HEK293 (cell line): Measurements from ENCODE around the gene ASCL5.
A peak's percentile ranks its signal among the peaks of the same experiment; 100 is the strongest.

Experiments used
- CTCF ChIA-PET: fragments of 350-600 bp; formaldehyde crosslinking; extraction: SDS; loops from one replicate; lab custom pipeline; 2021; ENCODE audit warnings: antibody characterized with exemption; lab: Yijun Ruan, JAX
- POLR2A ChIA-PET: fragments of 300-600 bp; formaldehyde crosslinking; extraction: SDS; loops from one replicate; lab custom pipeline; 2020; ENCODE audit warnings: antibody characterized with exemption, inconsistent platforms; lab: Yijun Ruan, JAX
- H3K27ac ChIP-seq: fragments of 200-500 bp; sonication (Bioruptor generic); 2 replicates; pipeline ENCODE4 v1.5.1; 2014; ENCODE audit warnings: low read depth, low read length, control low read depth, inconsistent platforms; ENCODE audit errors: extremely low read depth
- H3K36me3 ChIP-seq, 2 experiments: fragments of 200-500 bp in 1 of 2; sonication (Bioruptor generic) in 1 of 2; 1 replicate in 1 of 2; 2 replicates in 1 of 2; pipeline ENCODE4 v1.5.1; 2014 to 2017; ENCODE audit warnings: inconsistent platforms in 2 of 2, low read length in 2 of 2; ENCODE audit not compliant: control insufficient read depth in 2 of 2, insufficient read depth in 1 of 2
- H3K4me1 ChIP-seq: fragments of 200-500 bp; sonication (Bioruptor generic); 2 replicates; pipeline ENCODE4 v1.5.1; 2014; ENCODE audit warnings: mild to moderate bottlenecking, low read length, inconsistent platforms; ENCODE audit not compliant: control insufficient read depth, insufficient read depth
- H3K4me3 ChIP-seq: 2 replicates; pipeline ENCODE4 v1.5.1; 2011; ENCODE audit warnings: low read depth, mild to moderate bottlenecking, control low read depth, low read length, moderate library complexity
- H3K9me3 ChIP-seq: fragments of 200-500 bp; sonication (Bioruptor generic); 2 replicates; pipeline ENCODE4 v1.5.1; 2014; ENCODE audit warnings: low read depth, low read length, inconsistent platforms; ENCODE audit not compliant: control insufficient read depth, insufficient read depth
- BCL6B ChIP-seq: fragments of 450-650 bp; formaldehyde crosslinking; IDR thresholded peaks from 2 replicates; pipeline ENCODE4 v1.5.1; 2017; ENCODE audit warnings: missing biosample characterization, missing genetic modification characterization
- EGR2 ChIP-seq: fragments of 450-650 bp; formaldehyde crosslinking; IDR thresholded peaks from 2 replicates; pipeline ENCODE4 v1.5.1; 2016; ENCODE audit warnings: low read depth, missing biosample characterization, missing genetic modification characterization
- FEZF1 ChIP-seq: fragments of 450-650 bp; formaldehyde crosslinking; IDR thresholded peaks from 2 replicates; pipeline ENCODE4 v1.5.1; 2016; ENCODE audit warnings: missing biosample characterization, missing genetic modification characterization
- KLF17 ChIP-seq: fragments of 450-650 bp; formaldehyde crosslinking; IDR thresholded peaks from 2 replicates; pipeline ENCODE4 v1.5.1; 2016; ENCODE audit warnings: missing biosample characterization, missing genetic modification characterization
- PATZ1 ChIP-seq: fragments of 450-650 bp; formaldehyde crosslinking; IDR thresholded peaks from 2 replicates; pipeline ENCODE4 v1.5.1; 2016; ENCODE audit warnings: missing biosample characterization, missing genetic modification characterization
- SP2 ChIP-seq: fragments of 450-650 bp; formaldehyde crosslinking; IDR thresholded peaks from 2 replicates; pipeline ENCODE4 v1.5.1; 2016; ENCODE audit warnings: missing biosample characterization, missing genetic modification characterization
- SP3 ChIP-seq: fragments of 450-650 bp; formaldehyde crosslinking; IDR thresholded peaks from 2 replicates; pipeline ENCODE4 v1.5.1; 2016; ENCODE audit warnings: missing biosample characterization, missing genetic modification characterization
- SP7 ChIP-seq: fragments of 450-650 bp; formaldehyde crosslinking; IDR thresholded peaks from 2 replicates; pipeline ENCODE4 v1.5.1; 2016; ENCODE audit warnings: missing biosample characterization, missing genetic modification characterization
- WT1 ChIP-seq: fragments of 450-650 bp; formaldehyde crosslinking; IDR thresholded peaks from 2 replicates; pipeline ENCODE4 v1.5.1; 2016; ENCODE audit warnings: missing biosample characterization, missing genetic modification characterization
- ZBTB44 ChIP-seq: fragments of 450-650 bp; IDR thresholded peaks from 2 replicates; pipeline ENCODE4 v1.5.1; 2018; ENCODE audit warnings: missing biosample characterization, mild to moderate bottlenecking, missing genetic modification characterization
- ZBTB48 ChIP-seq: fragments of 450-650 bp; formaldehyde crosslinking; IDR thresholded peaks from 2 replicates; pipeline ENCODE4 v1.5.1; 2016; ENCODE audit warnings: missing biosample characterization, missing genetic modification characterization
- ZIC2 ChIP-seq: fragments of 450-650 bp; formaldehyde crosslinking; IDR thresholded peaks from 2 replicates; pipeline ENCODE4 v1.5.1; 2016; ENCODE audit warnings: missing biosample characterization, missing genetic modification characterization
- ZNF112 ChIP-seq: fragments of 450-650 bp; formaldehyde crosslinking; IDR thresholded peaks from 2 replicates; pipeline ENCODE4 v1.5.0; 2017; ENCODE audit warnings: missing biosample characterization, missing genetic modification characterization
- ZNF132 ChIP-seq: fragments of 450-650 bp; formaldehyde crosslinking; IDR thresholded peaks from 2 replicates; pipeline ENCODE4 v1.5.1; 2017; ENCODE audit warnings: missing biosample characterization, missing genetic modification characterization, borderline replicate concordance
- ZNF140 ChIP-seq: fragments of 450-650 bp; formaldehyde crosslinking; IDR thresholded peaks from 2 replicates; pipeline ENCODE4 v1.5.1; 2016; ENCODE audit warnings: missing biosample characterization, missing genetic modification characterization
- ZNF155 ChIP-seq: fragments of 450-650 bp; formaldehyde crosslinking; IDR thresholded peaks from 2 replicates; pipeline ENCODE4 v1.5.1; 2016; ENCODE audit warnings: missing biosample characterization, missing genetic modification characterization
- ZNF184 ChIP-seq: fragments of 450-650 bp; IDR thresholded peaks from 2 replicates; pipeline ENCODE4 v1.5.1; 2018; ENCODE audit warnings: missing biosample characterization, mild to moderate bottlenecking, missing genetic modification characterization
- ZNF202 ChIP-seq: fragments of 450-650 bp; formaldehyde crosslinking; IDR thresholded peaks from 2 replicates; pipeline ENCODE4 v1.5.1; 2016; ENCODE audit warnings: missing biosample characterization, missing genetic modification characterization, borderline replicate concordance
- ZNF223 ChIP-seq: fragments of 450-650 bp; formaldehyde crosslinking; IDR thresholded peaks from 2 replicates; pipeline ENCODE4 v1.5.1; 2016; ENCODE audit warnings: missing biosample characterization, missing genetic modification characterization
- ZNF302 ChIP-seq: fragments of 450-650 bp; formaldehyde crosslinking; IDR thresholded peaks from 2 replicates; pipeline ENCODE4 v1.5.1; 2016; ENCODE audit warnings: missing biosample characterization, missing genetic modification characterization, low read depth
- ZNF423 ChIP-seq: fragments of 450-650 bp; formaldehyde crosslinking; IDR thresholded peaks from 2 replicates; pipeline ENCODE4 v1.5.1; 2016; ENCODE audit warnings: missing biosample characterization, missing genetic modification characterization
- ZNF48 ChIP-seq: fragments of 450-650 bp; formaldehyde crosslinking; IDR thresholded peaks from 2 replicates; pipeline ENCODE4 v1.5.1; 2016; ENCODE audit warnings: missing biosample characterization, missing genetic modification characterization
- ZNF501 ChIP-seq: fragments of 450-650 bp; formaldehyde crosslinking; IDR thresholded peaks from 2 replicates; pipeline ENCODE4 v1.5.1; 2016; ENCODE audit warnings: missing biosample characterization, missing genetic modification characterization
- ZNF518A ChIP-seq: fragments of 450-650 bp; formaldehyde crosslinking; conservative IDR thresholded peaks from 2 replicates; pipeline ENCODE4 v1.5.1; 2016; ENCODE audit warnings: low read depth, missing biosample characterization, missing genetic modification characterization
- ZNF624 ChIP-seq: fragments of 450-650 bp; formaldehyde crosslinking; IDR thresholded peaks from 2 replicates; pipeline ENCODE4 v1.5.1; 2017; ENCODE audit warnings: missing biosample characterization, missing genetic modification characterization
- ZNF660 ChIP-seq: fragments of 450-650 bp; IDR thresholded peaks from 2 replicates; pipeline ENCODE4 v1.5.1; 2018; ENCODE audit warnings: missing biosample characterization, mild to moderate bottlenecking, missing genetic modification characterization
- ZNF830 ChIP-seq: fragments of 450-650 bp; IDR thresholded peaks from 2 replicates; pipeline ENCODE4 v1.5.0; 2018; ENCODE audit warnings: missing biosample characterization, missing genetic modification characterization, low read depth, mild to moderate bottlenecking, moderate library complexity

ASCL5 gene

GRCh38 chr1:201153474-201154388, 26.7 kb upstream of the ASCL5 start:
- Histone ChIP-seq H3K4me1 (no peaks in the 10 kb centered on the region; the same call in 1 of the 2 replicates), H3K9me3 (no peaks in the 10 kb centered on the region), H3K4me3 (peak overlapping the region; percentile 78), H3K36me3 (peaks cover 14 to 44% of the 10 kb centered on the region in 2 experiments; a peak in 2 of 3 replicates), H3K27ac (peak overlapping the region; percentile 55; the same call in 1 of the 2 replicates)
- CTCF ChIA-PET, result interaction anchor here (0.7 to 1.9 kb wide), 6 partner anchors 21 to 208 kb away, joined by 3 to 10 read pairs (median 4); no protein-coding TSS in a partner anchor
- POLR2A ChIA-PET, result interaction anchor here (0.8 to 2.3 kb wide), 4 partner anchors 11 to 17 kb away, joined by 3 to 21 read pairs (median 4); no protein-coding TSS in a partner anchor
- no peak; the same call in 1 of the 2 replicates for TF ChIP-seq SP3 (tag by site-specific recombination)
- TF ChIP-seq ZNF132 (tag by site-specific recombination), result no peak
- TF ChIP-seq ZNF155, result no peak
- no peak for TF ChIP-seq ZNF202 (tag by site-specific recombination)
- TF ChIP-seq ZNF518A (tag by site-specific recombination), result no peak
- TF ChIP-seq FEZF1 (tag by site-specific recombination), result no peak
- TF ChIP-seq EGR2 (tag by site-specific recombination), result 0 out of 2 replicates have a peak, but pooled peaks have one; percentile 25
- TF ChIP-seq SP7 (tag by site-specific recombination), result no peak
- peak; percentile 44; the same call in 1 of the 2 replicates for TF ChIP-seq KLF17 (tag by site-specific recombination)
- TF ChIP-seq ZNF624 (tag by site-specific recombination), result no peak
- TF ChIP-seq ZNF302, result no peak
- no peak for TF ChIP-seq SP2 (tag by site-specific recombination)
- peak; percentile 70 for TF ChIP-seq PATZ1
- TF ChIP-seq ZNF501, result peak; percentile 66
- TF ChIP-seq ZBTB44 (tag by site-specific recombination), result no peak
- TF ChIP-seq ZNF184 (tag by site-specific recombination), result no peak
- TF ChIP-seq ZIC2 (tag by site-specific recombination), result no peak
- no peak for TF ChIP-seq ZNF423
- no peak for TF ChIP-seq WT1
- no peak for TF ChIP-seq ZBTB48
- no peak for TF ChIP-seq ZNF830
- TF ChIP-seq BCL6B, result no peak
- no peak for TF ChIP-seq ZNF660 (tag by site-specific recombination)
- no peak for TF ChIP-seq ZNF223
- TF ChIP-seq ZNF48 (tag by site-specific recombination), result no peak
- TF ChIP-seq ZNF112, result no peak
- TF ChIP-seq ZNF140, result no peak
